HG03354 (cell line): Measurements from ENCODE around the gene PPIE.
"Not testable (repeated sequence)": the region's sequence is repeated elsewhere in the genome, so short reads cannot be mapped to it uniquely, and the experiment has no call there.

Experiments
- ATAC-seq: cut with Tn5 transposase; IDR thresholded peaks from one replicate; pipeline ENCODE4 v1.9.1; 2021; ENCODE audit warnings: mild to moderate bottlenecking; ENCODE audit not compliant: unreplicated experiment, poor library complexity, severe bottlenecking

The PPIE gene

GRCh38 chr1:39775676-39776399, 37.2 kb downstream of the PPIE start:
- ATAC-seq: not testable (repeated sequence)

GRCh38 chr1:39776400-39776713, 37.7 kb downstream of the PPIE start:
- no peak for ATAC-seq

- no peak for ATAC-seq
Observed at GRCh38 chr1:39776886-39777285, 38.2 kb downstream of the PPIE start.

GRCh38 chr1:39777306-39777705, 38.6 kb downstream of the PPIE start:
- no peak for ATAC-seq

GRCh38 chr1:39777896-39778295, 39.2 kb downstream of the PPIE start:
- not testable (repeated sequence) for ATAC-seq

- ATAC-seq: not testable (repeated sequence)
Observed at GRCh38 chr1:39778463-39779099, 39.9 kb downstream of the PPIE start.

GRCh38 chr1:39779137-39779536, 40.5 kb downstream of the PPIE start:
- no peak for ATAC-seq

- no peak for ATAC-seq
Observed at GRCh38 chr1:39779821-39780220, 41.1 kb downstream of the PPIE start.

- no peak for ATAC-seq
Observed at GRCh38 chr1:39781349-39781715, 42.6 kb downstream of the PPIE start.

- no peak for ATAC-seq
Observed at GRCh38 chr1:39782103-39782502, 43.4 kb downstream of the PPIE start.

- not testable (repeated sequence) for ATAC-seq
Observed at GRCh38 chr1:39782685-39783084, 44.0 kb downstream of the PPIE start.

- ATAC-seq: not testable (repeated sequence)
Observed at GRCh38 chr1:39786303-39787107, 47.8 kb downstream of the PPIE start.

GRCh38 chr1:39787108-39787375, 48.4 kb downstream of the PPIE start:
- not testable (repeated sequence) for ATAC-seq

GRCh38 chr1:39787468-39787867, 48.8 kb downstream of the PPIE start:
- no peak for ATAC-seq

GRCh38 chr1:39787964-39788363, 49.3 kb downstream of the PPIE start:
- not testable (repeated sequence) for ATAC-seq

GRCh38 chr1:39788426-39788757, 49.7 kb downstream of the PPIE start:
- peak; percentile 17 for ATAC-seq

GRCh38 chr1:39788758-39789570, 50.3 kb downstream of the PPIE start, which contains the start of gene BMP8B:
Gene BMP8B, minus strand, starts transcription at chr1:39788865. Its CDS starts 380 bp downstream, at chr1:39788485.
- ATAC-seq: peak; percentile 55

- ATAC-seq: no peak
Observed at GRCh38 chr1:39789571-39790110, 51.0 kb downstream of the PPIE start.

GRCh38 chr1:39791838-39792237, 53.2 kb downstream of the PPIE start:
- no peak for ATAC-seq

GRCh38 chr1:39795651-39796050, 57.0 kb downstream of the PPIE start:
- ATAC-seq: no peak
